IMR-90 (cell line): Measurements from ENCODE around the gene XRCC4. TPM values are rescaled to one million over a fixed set of nuclear protein-coding genes. Genes with fewer than 3 reads are reported as not detected.
A peak's percentile ranks its signal among the peaks of the same experiment; 100 is the strongest.

Source experiments
- ATAC-seq: fragments of 200-7000 bp; cut with Tn5 transposase; 2 replicates; pipeline ENCODE4 v1.9.1; 2020; ENCODE audit warnings: low read depth, mild to moderate bottlenecking, moderate library complexity
- BruUV-seq: library from RNA; stranded (reverse); fragments of 400-500 nt; replicated peaks from 2 replicates; lab custom pipeline; 2021; lab: Mats Ljungman, UMichigan
- CTCF ChIA-PET: fragments of 300-600 bp; formaldehyde crosslinking; extraction: SDS; loops from one replicate; lab custom pipeline; 2021; ENCODE audit warnings: antibody characterized with exemption; lab: Yijun Ruan, JAX
- POLR2A ChIA-PET: fragments of 300-600 bp; sonication (Branson Sonifier 250); formaldehyde crosslinking; loops from one replicate; lab custom pipeline; 2022; ENCODE audit warnings: antibody characterized with exemption; ENCODE audit not compliant: unreplicated experiment; lab: Charles Lee
- DNase-seq: peaks from one replicate; pipeline ENCODE4 v3.0.0; 2013
- H2AFZ ChIP-seq: replicated peaks from 2 replicates; pipeline ENCODE3; 2013; ENCODE audit warnings: low read length, mild to moderate bottlenecking; ENCODE audit not compliant: poor library complexity
- H2AK5ac ChIP-seq: 2 replicates; pipeline ENCODE4 v1.6.1; 2013; ENCODE audit warnings: low read depth, low read length, inconsistent platforms
- H2AK9ac ChIP-seq: replicated peaks from 2 replicates; pipeline ENCODE3; 2013; ENCODE audit warnings: mild to moderate bottlenecking, low read depth, low read length, moderate library complexity; ENCODE audit not compliant: poor library complexity
- H2BK120ac ChIP-seq: 2 replicates; pipeline ENCODE4 v1.6.1; 2013; ENCODE audit warnings: low read depth, low read length, inconsistent platforms
- H2BK15ac ChIP-seq: 3 replicates; pipeline ENCODE4 v1.6.1; 2013; ENCODE audit warnings: low read depth, low read length, inconsistent platforms
- H2BK20ac ChIP-seq: 2 replicates; pipeline ENCODE4 v1.6.1; 2013; ENCODE audit warnings: low read depth, mild to moderate bottlenecking, inconsistent platforms, low read length, moderate library complexity
- H2BK5ac ChIP-seq: 2 replicates; pipeline ENCODE4 v1.6.1; 2013; ENCODE audit warnings: mild to moderate bottlenecking, low read depth, low read length, inconsistent platforms; ENCODE audit not compliant: poor library complexity, severe bottlenecking
- H3K14ac ChIP-seq: replicated peaks from 2 replicates; pipeline ENCODE4 v1.6.1; 2013; ENCODE audit warnings: low read depth, low read length, inconsistent platforms
- H3K18ac ChIP-seq: 2 replicates; pipeline ENCODE4 v1.6.1; 2013; ENCODE audit warnings: low read depth, low read length, control low read depth
- H3K23ac ChIP-seq: 2 replicates; pipeline ENCODE4 v1.6.1; 2013; ENCODE audit warnings: low read depth, low read length, inconsistent platforms
- H3K27ac ChIP-seq: 2 replicates; pipeline ENCODE4 v1.5.1; 2013; ENCODE audit warnings: mild to moderate bottlenecking, control low read depth, low read length; ENCODE audit not compliant: insufficient read depth
- H3K27me3 ChIP-seq: 2 replicates; pipeline ENCODE4 v1.6.1; 2013; ENCODE audit warnings: low read length; ENCODE audit not compliant: control insufficient read depth, insufficient read depth
- H3K36me3 ChIP-seq: 2 replicates; pipeline ENCODE4 v1.6.1; 2013; ENCODE audit warnings: low read length, mixed read lengths; ENCODE audit not compliant: control insufficient read depth, insufficient read depth
- H3K4ac ChIP-seq: 2 replicates; pipeline ENCODE4 v1.6.1; 2013; ENCODE audit warnings: low read depth, low read length, inconsistent platforms
- H3K4me1 ChIP-seq: 2 replicates; pipeline ENCODE4 v1.6.1; 2013; ENCODE audit warnings: low read length, mixed read lengths; ENCODE audit not compliant: control insufficient read depth, insufficient read depth
- H3K4me2 ChIP-seq: 2 replicates; pipeline ENCODE4 v1.6.1; 2013; ENCODE audit warnings: low read depth, mild to moderate bottlenecking, control low read depth, low read length, moderate library complexity
- H3K4me3 ChIP-seq: 2 replicates; pipeline ENCODE4 v1.5.1; 2013; ENCODE audit warnings: low read depth, mild to moderate bottlenecking, control low read depth, low read length, moderate library complexity; ENCODE audit not compliant: insufficient read depth
- H3K56ac ChIP-seq: 2 replicates; pipeline ENCODE4 v1.6.1; 2013; ENCODE audit warnings: low read length, inconsistent platforms; ENCODE audit not compliant: insufficient read depth; ENCODE audit errors: extremely low read depth
- H3K79me1 ChIP-seq, 2 experiments: 2 replicates each; pipeline ENCODE4 v1.6.1; 2013; ENCODE audit warnings: low read length in 2 of 2, inconsistent platforms in 1 of 2, low read depth in 1 of 2
- H3K9ac ChIP-seq: 2 replicates; pipeline ENCODE4 v1.6.1; 2013; ENCODE audit warnings: low read depth, low read length, control low read depth
- H3K9me1 ChIP-seq: 2 replicates; pipeline ENCODE4 v1.6.1; 2013; ENCODE audit warnings: low read length, inconsistent platforms; ENCODE audit not compliant: insufficient read depth
- H3K9me3 ChIP-seq: 2 replicates; pipeline ENCODE4 v1.6.1; 2013; ENCODE audit warnings: low read length; ENCODE audit not compliant: control insufficient read depth, insufficient read depth
- H4K20me1 ChIP-seq: 2 replicates; pipeline ENCODE4 v1.6.1; 2013; ENCODE audit warnings: low read length, inconsistent platforms; ENCODE audit not compliant: insufficient read depth
- H4K5ac ChIP-seq: 2 replicates; pipeline ENCODE4 v1.6.1; 2013; ENCODE audit warnings: mild to moderate bottlenecking, low read depth, low read length, control low read depth
- H4K8ac ChIP-seq, 2 experiments: 2 replicates each; pipeline ENCODE4 v1.6.1; 2013; ENCODE audit warnings: low read depth in 2 of 2, low read length in 2 of 2, control low read depth in 1 of 2, inconsistent platforms in 1 of 2
- H4K91ac ChIP-seq: 2 replicates; pipeline ENCODE4 v1.6.1; 2013; ENCODE audit warnings: low read depth, low read length, inconsistent platforms; ENCODE audit not compliant: insufficient read depth
- BHLHE40 ChIP-seq: fragments of 150-350 bp; IDR thresholded peaks from 2 replicates; pipeline ENCODE4 v1.6.1; 2016; ENCODE audit warnings: mild to moderate bottlenecking, low read depth, low read length
- CHD1 ChIP-seq: IDR thresholded peaks from 2 replicates; pipeline ENCODE4 v1.6.1; 2012; ENCODE audit warnings: low read depth, low read length, improper control_type of control experiment
- FOS ChIP-seq: fragments of 150-350 bp; IDR thresholded peaks from 2 replicates; pipeline ENCODE4 v1.6.1; 2016; ENCODE audit warnings: low read depth, low read length
- MAZ ChIP-seq: IDR thresholded peaks from 2 replicates; pipeline ENCODE4 v1.6.1; 2012; ENCODE audit warnings: low read depth, mild to moderate bottlenecking, low read length, improper control_type of control experiment, moderate library complexity, borderline replicate concordance
- MXI1 ChIP-seq: IDR thresholded peaks from 2 replicates; pipeline ENCODE4 v1.6.1; 2012; ENCODE audit warnings: low read depth, mild to moderate bottlenecking, low read length, moderate library complexity, borderline replicate concordance
- RAD21 ChIP-seq: IDR thresholded peaks from 2 replicates; pipeline ENCODE4 v1.6.1; 2012; ENCODE audit warnings: low read length, improper control_type of control experiment
- RCOR1 ChIP-seq: IDR thresholded peaks from 2 replicates; pipeline ENCODE4 v1.6.1; 2012; ENCODE audit warnings: mild to moderate bottlenecking, low read length, improper control_type of control experiment; ENCODE audit not compliant: insufficient replicate concordance
- SMC3 ChIP-seq: fragments of 150-350 bp; IDR thresholded peaks from 2 replicates; pipeline ENCODE4 v1.6.1; 2016; ENCODE audit warnings: low read depth, mild to moderate bottlenecking, antibody characterized with exemption, low read length, moderate library complexity
- WGBS, 2 experiments: methylation state at CpG; one replicate each; pipeline versions ENCODE4 v1.1.5 to v1.1.7; 2013; ENCODE audit warnings: missing lambda C conversion rate in 2 of 2; ENCODE audit not compliant: insufficient read length in 1 of 2; ENCODE audit errors: extremely low coverage in 2 of 2; 5-methylcytosine and 5-hydroxymethylcytosine counted together
- dilution Hi-C: fragments of 300-500 bp; cut with HindIII; formaldehyde crosslinking; loops from one replicate; pipeline ENCODE4 v1.14.3; 2018; ENCODE audit warnings: low sequenced_read_pairs; ENCODE audit not compliant: unreplicated experiment
- in situ Hi-C: fragments of 300-500 bp; cut with MboI; formaldehyde crosslinking; loops from 3 replicates; pipeline ENCODE4 v1.14.3; 2019; ENCODE audit warnings: low sequenced_read_pairs, inconsistent platforms, mixed read lengths
- intact Hi-C: fragments of 100-400 bp; cut with micrococcal nuclease; formaldehyde crosslinking; loops from 2 replicates; pipeline ENCODE4 v1.10.0; 2022
- polyA plus RNA-seq, 3 experiments: library from polyadenylated mRNA; depleted of rRNA; stranded (reverse); fragments of >200 nt; gene quantifications; 2 replicates each; pipeline ENCODE4 v1.2.3, GENCODE V29; 2012; ENCODE audit warnings: low replicate concordance in 1 of 3
- total RNA-seq: library from RNA; depleted of rRNA; stranded (reverse); fragments of >200 nt; gene quantifications from 2 replicates; pipeline ENCODE4 v1.2.3, GENCODE V29; 2012

The XRCC4 gene
- total and polyA plus RNA-seq, 2 of the 4 experiments (the other 2 are of a cell fraction) = 3.5 to 4.7 TPM

- Histone ChIP-seq H3K14ac (no peak overlapping the region), H2AFZ (no peak overlapping the region)
- CTCF ChIA-PET = no interaction called here
These were observed 121.8 kb downstream of the XRCC4 start for GRCh38 chr5:83199126-83199525.

More at GRCh38 chr5:83199126-83199525, 121.8 kb downstream of the XRCC4 start:
- H3K23ac ChIP-seq = no peak overlapping the region
- no peak overlapping the region for H4K91ac ChIP-seq
- H3K4ac ChIP-seq = no peak overlapping the region
- no peak overlapping the region for H3K18ac ChIP-seq
- no peak overlapping the region for H2AK9ac ChIP-seq
- H3K56ac ChIP-seq = no peak overlapping the region
- POLR2A ChIA-PET = no interaction called here
- no peaks in the 10 kb centered on the region for H4K20me1 ChIP-seq
- DNase-seq (peak; percentile 18), ATAC-seq (no peak)
- H3K79me1 ChIP-seq = no peaks in the 10 kb centered on the region
- H3K27me3 ChIP-seq = no peaks in the 10 kb centered on the region
- H3K36me3 ChIP-seq = no peaks in the 10 kb centered on the region
- no peak overlapping the region for H4K5ac ChIP-seq
- no peak overlapping the region for H3K4me3 ChIP-seq
- H3K4me1 ChIP-seq = no peaks in the 10 kb centered on the region
- dilution Hi-C loops = no loop called here
- H3K4me2 ChIP-seq = no peak overlapping the region
- H2BK120ac ChIP-seq = no peak overlapping the region
- no TSS peak for BruUV-seq
- no peak overlapping the region for H2BK5ac ChIP-seq
- in situ Hi-C loops = no loop called here
- TF ChIP-seq MXI1 (no peak), BHLHE40 (no peak), SMC3 (no peak), MAZ (no peak), RAD21 (no peak), FOS (no peak), RCOR1 (no peak), CHD1 (no peak)
- no peak overlapping the region for H2BK20ac ChIP-seq
- H3K27ac ChIP-seq = no peak overlapping the region
- no peak overlapping the region for H2AK5ac ChIP-seq
- no peak overlapping the region for H2BK15ac ChIP-seq
- H3K9me1 ChIP-seq = no peaks in the 10 kb centered on the region
- WGBS, 2 experiments = 40% methylated on average over 1 of the region's 5 CpGs; no CpG with 5 or more reads in 1 of the 2 experiments
- H3K9me3 ChIP-seq = no peaks in the 10 kb centered on the region
- intact Hi-C loops = no loop called here
- H4K8ac ChIP-seq = no peak overlapping the region
- no peak overlapping the region for H3K9ac ChIP-seq
